Neural cell (in vitro differentiated cells): ENCODE results near the gene IL21. TPM values are rescaled to one million over a fixed set of nuclear protein-coding genes. Genes with fewer than 3 reads are reported as not detected.
"Not testable (repeated sequence)": the region's sequence is repeated elsewhere in the genome, so short reads cannot be mapped to it uniquely, and the experiment has no call there.

ENCODE experiments used
- H2AFZ ChIP-seq: fragments of 200-600, 300-800 bp; sonication (generic), shearing (Covaris generic); 2 replicates; pipeline ENCODE4 v1.6.0; 2014; ENCODE audit warnings: low read depth, mild to moderate bottlenecking, antibody characterized with exemption, low read length, moderate library complexity
- H3F3A ChIP-seq: fragments of 200-600 bp; shearing (Covaris generic); 2 replicates; pipeline ENCODE4 v1.6.1; 2016; ENCODE audit warnings: mild to moderate bottlenecking, moderate library complexity, mixed read lengths, antibody characterized with exemption, low read length; ENCODE audit not compliant: insufficient read depth, poor library complexity, severe bottlenecking
- H3K27ac ChIP-seq: fragments of 200-600, 300-800 bp; sonication (generic), shearing (Covaris generic); 2 replicates; pipeline ENCODE4 v1.5.1; 2014; ENCODE audit warnings: mild to moderate bottlenecking, low read length, moderate library complexity
- H3K27me3 ChIP-seq: fragments of 300-800, 200-600 bp; sonication (generic), shearing (Covaris generic); 2 replicates; pipeline ENCODE4 v1.6.0; 2014; ENCODE audit warnings: mild to moderate bottlenecking, low read depth, low read length, moderate library complexity; ENCODE audit not compliant: insufficient read depth
- H3K36me3 ChIP-seq: fragments of 300-800, 200-600 bp; sonication (generic), shearing (Covaris generic); 2 replicates; pipeline ENCODE4 v1.5.1; 2014; ENCODE audit warnings: mild to moderate bottlenecking, antibody characterized with exemption, low read length, moderate library complexity; ENCODE audit not compliant: insufficient read depth
- H3K4me2 ChIP-seq: fragments of 300-800, 200-600 bp; sonication (generic), shearing (Covaris generic); 2 replicates; pipeline ENCODE4 v1.6.0; 2014; ENCODE audit warnings: mild to moderate bottlenecking, low read length
- H3K4me3 ChIP-seq: fragments of 300-800, 200-600 bp; sonication (generic), shearing (Covaris generic); 2 replicates; pipeline ENCODE4 v1.5.1; 2014; ENCODE audit warnings: mild to moderate bottlenecking, low read length, moderate library complexity
- H3K79me2 ChIP-seq: fragments of 200-600 bp; shearing (Covaris generic); replicated peaks from 2 replicates; pipeline ENCODE4 v1.6.0; 2014; ENCODE audit warnings: mild to moderate bottlenecking, low read length, moderate library complexity; ENCODE audit not compliant: insufficient read depth
- H3K9ac ChIP-seq: fragments of 300-800, 200-600 bp; sonication (generic), shearing (Covaris generic); 2 replicates; pipeline ENCODE4 v1.6.1; 2016; ENCODE audit warnings: mild to moderate bottlenecking, low read length, mixed read lengths
- H3K9me2 ChIP-seq: fragments of 200-600 bp; shearing (Covaris generic); 2 replicates; pipeline ENCODE4 v1.6.1; 2016; ENCODE audit warnings: mild to moderate bottlenecking, low read length, mixed read lengths; ENCODE audit not compliant: insufficient read depth
- H3K9me3 ChIP-seq: fragments of 200-600, 300-800 bp; sonication (generic), shearing (Covaris generic); 2 replicates; pipeline ENCODE4 v1.6.1; 2016; ENCODE audit warnings: mild to moderate bottlenecking, mixed run types, low read length, moderate library complexity, mixed read lengths
- H4K20me1 ChIP-seq: fragments of 200-600 bp; shearing (Covaris generic); 2 replicates; pipeline ENCODE4 v1.6.1; 2016; ENCODE audit warnings: mild to moderate bottlenecking, mixed run types; ENCODE audit not compliant: insufficient read depth
- EP300 ChIP-seq: fragments of 450-650 bp; conservative IDR thresholded peaks from 2 replicates; pipeline ENCODE4 v1.6.1; 2014; ENCODE audit warnings: antibody characterized with exemption, mild to moderate bottlenecking, moderate library complexity; ENCODE audit not compliant: poor library complexity, severe bottlenecking
- EZH2 ChIP-seq: fragments of 200-600, 300-800 bp; shearing (Covaris generic), sonication (generic); IDR thresholded peaks from 2 replicates; pipeline ENCODE4 v1.6.1; 2014; ENCODE audit warnings: antibody characterized with exemption, low read length, borderline replicate concordance, mild to moderate bottlenecking; ENCODE audit not compliant: insufficient read depth, poor library complexity, severe bottlenecking
- MXI1 ChIP-seq: fragments of 450-650 bp; conservative IDR thresholded peaks from 2 replicates; pipeline ENCODE4 v1.6.1; 2014; ENCODE audit warnings: antibody characterized with exemption, mild to moderate bottlenecking; ENCODE audit not compliant: poor library complexity, severe bottlenecking
- POLR2AphosphoS5 ChIP-seq: IDR thresholded peaks from 2 replicates; pipeline ENCODE4 v1.6.1; 2012
- RAD21 ChIP-seq: fragments of 450-650 bp; conservative IDR thresholded peaks from 2 replicates; pipeline ENCODE4 v1.6.1; 2014; ENCODE audit warnings: antibody characterized with exemption, mild to moderate bottlenecking, moderate library complexity
- SMC3 ChIP-seq: fragments of 450-650 bp; conservative IDR thresholded peaks from 2 replicates; pipeline ENCODE4 v1.6.1; 2014; ENCODE audit warnings: antibody characterized with exemption, mild to moderate bottlenecking, moderate library complexity; ENCODE audit not compliant: poor library complexity
- TAF1 ChIP-seq: IDR thresholded peaks from 2 replicates; pipeline ENCODE4 v1.6.1; 2012; ENCODE audit warnings: low read depth
- polyA plus RNA-seq: library from polyadenylated mRNA; depleted of rRNA; stranded (reverse); fragments of >200 nt; gene quantifications from 2 replicates; pipeline ENCODE4 v1.2.3, GENCODE V29; 2014
- TF ChIP-seq, protein P1 (sequence below): fragments of 450-650 bp; IDR thresholded peaks from 2 replicates; pipeline ENCODE4 v1.5.1; 2014; ENCODE audit warnings: antibody characterized with exemption, mild to moderate bottlenecking, moderate library complexity; ENCODE audit not compliant: poor library complexity, severe bottlenecking
- TF ChIP-seq, protein P2 (sequence below): IDR thresholded peaks from 2 replicates; pipeline ENCODE4 v1.6.1; 2012; ENCODE audit warnings: borderline replicate concordance

The IL21 gene
- polyA plus RNA-seq, 1 donor from 2014 or later = not detected

- Histone ChIP-seq H3K4me2 (no peak overlapping the region), H3K27me3 (no peaks in the 10 kb centered on the region), H3K4me3 (no peak overlapping the region), H3K79me2 (no peaks in the 10 kb centered on the region), H3K27ac (no peak overlapping the region), H3F3A (no peaks in the 10 kb centered on the region), H3K36me3 (no peaks in the 10 kb centered on the region), H4K20me1 (no peaks in the 10 kb centered on the region), H3K9ac (no peak overlapping the region), H2AFZ (no peak overlapping the region), H3K9me2 (no peaks in the 10 kb centered on the region), H3K9me3 (no peaks in the 10 kb centered on the region)
- no peak for TF ChIP-seq MXI1
- TF ChIP-seq RAD21 = no peak
- TF ChIP-seq POLR2AphosphoS5 = no peak
- TF ChIP-seq, protein P1, sequence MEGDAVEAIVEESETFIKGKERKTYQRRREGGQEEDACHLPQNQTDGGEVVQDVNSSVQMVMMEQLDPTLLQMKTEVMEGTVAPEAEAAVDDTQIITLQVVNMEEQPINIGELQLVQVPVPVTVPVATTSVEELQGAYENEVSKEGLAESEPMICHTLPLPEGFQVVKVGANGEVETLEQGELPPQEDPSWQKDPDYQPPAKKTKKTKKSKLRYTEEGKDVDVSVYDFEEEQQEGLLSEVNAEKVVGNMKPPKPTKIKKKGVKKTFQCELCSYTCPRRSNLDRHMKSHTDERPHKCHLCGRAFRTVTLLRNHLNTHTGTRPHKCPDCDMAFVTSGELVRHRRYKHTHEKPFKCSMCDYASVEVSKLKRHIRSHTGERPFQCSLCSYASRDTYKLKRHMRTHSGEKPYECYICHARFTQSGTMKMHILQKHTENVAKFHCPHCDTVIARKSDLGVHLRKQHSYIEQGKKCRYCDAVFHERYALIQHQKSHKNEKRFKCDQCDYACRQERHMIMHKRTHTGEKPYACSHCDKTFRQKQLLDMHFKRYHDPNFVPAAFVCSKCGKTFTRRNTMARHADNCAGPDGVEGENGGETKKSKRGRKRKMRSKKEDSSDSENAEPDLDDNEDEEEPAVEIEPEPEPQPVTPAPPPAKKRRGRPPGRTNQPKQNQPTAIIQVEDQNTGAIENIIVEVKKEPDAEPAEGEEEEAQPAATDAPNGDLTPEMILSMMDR = no peak
- TF ChIP-seq TAF1 = no peak
- no peak for TF ChIP-seq EP300
- no peak for TF ChIP-seq SMC3
- no peak for TF ChIP-seq EZH2
- TF ChIP-seq, protein P2, sequence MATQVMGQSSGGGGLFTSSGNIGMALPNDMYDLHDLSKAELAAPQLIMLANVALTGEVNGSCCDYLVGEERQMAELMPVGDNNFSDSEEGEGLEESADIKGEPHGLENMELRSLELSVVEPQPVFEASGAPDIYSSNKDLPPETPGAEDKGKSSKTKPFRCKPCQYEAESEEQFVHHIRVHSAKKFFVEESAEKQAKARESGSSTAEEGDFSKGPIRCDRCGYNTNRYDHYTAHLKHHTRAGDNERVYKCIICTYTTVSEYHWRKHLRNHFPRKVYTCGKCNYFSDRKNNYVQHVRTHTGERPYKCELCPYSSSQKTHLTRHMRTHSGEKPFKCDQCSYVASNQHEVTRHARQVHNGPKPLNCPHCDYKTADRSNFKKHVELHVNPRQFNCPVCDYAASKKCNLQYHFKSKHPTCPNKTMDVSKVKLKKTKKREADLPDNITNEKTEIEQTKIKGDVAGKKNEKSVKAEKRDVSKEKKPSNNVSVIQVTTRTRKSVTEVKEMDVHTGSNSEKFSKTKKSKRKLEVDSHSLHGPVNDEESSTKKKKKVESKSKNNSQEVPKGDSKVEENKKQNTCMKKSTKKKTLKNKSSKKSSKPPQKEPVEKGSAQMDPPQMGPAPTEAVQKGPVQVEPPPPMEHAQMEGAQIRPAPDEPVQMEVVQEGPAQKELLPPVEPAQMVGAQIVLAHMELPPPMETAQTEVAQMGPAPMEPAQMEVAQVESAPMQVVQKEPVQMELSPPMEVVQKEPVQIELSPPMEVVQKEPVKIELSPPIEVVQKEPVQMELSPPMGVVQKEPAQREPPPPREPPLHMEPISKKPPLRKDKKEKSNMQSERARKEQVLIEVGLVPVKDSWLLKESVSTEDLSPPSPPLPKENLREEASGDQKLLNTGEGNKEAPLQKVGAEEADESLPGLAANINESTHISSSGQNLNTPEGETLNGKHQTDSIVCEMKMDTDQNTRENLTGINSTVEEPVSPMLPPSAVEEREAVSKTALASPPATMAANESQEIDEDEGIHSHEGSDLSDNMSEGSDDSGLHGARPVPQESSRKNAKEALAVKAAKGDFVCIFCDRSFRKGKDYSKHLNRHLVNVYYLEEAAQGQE = no peak
These were observed 43.7 kb downstream of the IL21 start for GRCh38 chr4:122577189-122577553.

GRCh38 chr4:122576261-122577188 is 44.3 kb downstream of the IL21 start:
- H3K9me2 ChIP-seq = no peaks in the 10 kb centered on the region
- no peak overlapping the region for H3K9ac ChIP-seq
- H3K27ac ChIP-seq = no peak overlapping the region
- no peaks in the 10 kb centered on the region for H4K20me1 ChIP-seq
- H3F3A ChIP-seq = no peaks in the 10 kb centered on the region
- TF ChIP-seq MXI1 (no peak), SMC3 (peak; percentile 65), RAD21 (peak; percentile 73)
- TF ChIP-seq, protein P1 = peak; percentile 60
- TF ChIP-seq, protein P2 = no peak
- H3K4me3 ChIP-seq = no peak overlapping the region
- H3K9me3 ChIP-seq = no peaks in the 10 kb centered on the region
- no peaks in the 10 kb centered on the region for H3K79me2 ChIP-seq
- H3K36me3 ChIP-seq = no peaks in the 10 kb centered on the region
- H2AFZ ChIP-seq = no peak overlapping the region
- no peaks in the 10 kb centered on the region for H3K27me3 ChIP-seq
- H3K4me2 ChIP-seq = no peak overlapping the region

DNA sequence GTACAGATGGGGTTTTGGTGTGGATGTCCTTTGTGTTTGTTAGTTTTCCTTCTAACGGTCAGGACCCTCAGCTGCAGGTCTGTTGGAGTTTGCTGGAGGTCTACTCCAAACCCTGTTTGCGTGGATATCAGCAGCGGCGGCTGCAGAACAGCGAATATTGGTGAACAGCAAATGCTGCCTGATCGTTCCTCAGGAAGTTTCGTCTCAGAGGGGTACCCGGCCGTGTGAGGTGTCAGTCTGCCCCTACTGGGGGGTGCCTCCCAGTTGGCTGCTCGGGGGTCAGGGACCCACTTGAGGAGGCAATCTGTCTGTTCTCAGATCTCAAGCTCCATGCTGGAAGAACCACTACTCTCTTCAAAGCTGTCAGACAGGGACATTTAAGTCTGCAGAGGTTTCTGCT is 46.5 kb downstream of the IL21 start:
- not testable (repeated sequence) for H3K79me2 ChIP-seq, H3K27ac ChIP-seq, H3K9me3 ChIP-seq, H3K27me3 ChIP-seq, H3K9ac ChIP-seq, H3K36me3 ChIP-seq, H4K20me1 ChIP-seq, H3K4me3 ChIP-seq, H2AFZ ChIP-seq, H3K4me2 ChIP-seq, H3K9me2 ChIP-seq, H3F3A ChIP-seq
